Caki2 (cell line): ENCODE measurements around the gene SF3A2. TPM values are rescaled to one million over a fixed set of nuclear protein-coding genes. Genes with fewer than 3 reads are reported as not detected.

Experiments used
- DNase-seq: peaks from one replicate; pipeline ENCODE4 v3.0.0-alpha.2; 2015; ENCODE audit warnings: low read depth
- in situ Hi-C: cut with HindIII; loops from 2 replicates; pipeline ENCODE4 v1.10.0; 2016; ENCODE audit warnings: low sequenced_read_pairs, low pct_unique_long_range_greater_than_20kb, mixed read lengths
- total RNA-seq: library from RNA; depleted of rRNA; stranded (reverse); fragments of >200 nt; shearing (Covaris generic); gene quantifications from 2 replicates; pipeline ENCODE4 v1.2.3, GENCODE V29; 2014; ENCODE audit warnings: low replicate concordance

Gene SF3A2
- total RNA-seq, 1 experiment from 2014 or later = 23.2 TPM

DNA sequence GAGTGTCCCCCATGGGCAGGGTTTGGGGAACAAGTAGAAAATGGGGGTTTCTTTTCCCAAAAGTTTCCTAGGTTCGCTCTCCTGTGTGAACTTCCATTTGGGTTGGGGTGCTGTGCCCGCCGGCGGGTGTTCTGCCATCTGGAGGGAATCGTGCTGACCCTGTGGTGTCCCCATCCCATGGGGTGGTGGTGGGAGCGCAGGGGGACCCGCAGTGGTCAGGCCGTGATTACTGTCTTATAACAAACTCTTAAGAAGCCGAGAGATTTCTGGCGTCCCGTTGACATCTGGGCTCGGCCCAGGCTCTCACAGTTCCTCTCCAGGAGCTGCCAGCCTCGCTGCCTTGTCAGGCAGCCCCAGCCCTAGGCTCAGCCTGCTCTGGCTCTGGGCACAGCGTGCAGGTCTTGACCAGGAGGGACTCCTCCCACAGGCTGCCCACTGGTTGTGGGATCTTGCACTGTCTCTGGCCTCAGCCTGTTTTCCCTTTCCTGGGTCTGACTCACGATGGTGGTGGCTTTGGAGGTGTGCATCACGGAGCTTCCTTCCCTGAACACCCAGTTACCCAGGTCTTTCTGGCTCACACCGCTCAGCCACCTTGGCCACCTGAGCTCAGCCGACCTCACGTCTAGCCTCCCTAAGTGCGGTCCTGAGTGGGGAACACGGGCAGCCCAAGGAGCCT is 35.0 kb upstream of the SF3A2 start:
- no peak for DNase-seq
- in situ Hi-C loops = no loop called here

DNA sequence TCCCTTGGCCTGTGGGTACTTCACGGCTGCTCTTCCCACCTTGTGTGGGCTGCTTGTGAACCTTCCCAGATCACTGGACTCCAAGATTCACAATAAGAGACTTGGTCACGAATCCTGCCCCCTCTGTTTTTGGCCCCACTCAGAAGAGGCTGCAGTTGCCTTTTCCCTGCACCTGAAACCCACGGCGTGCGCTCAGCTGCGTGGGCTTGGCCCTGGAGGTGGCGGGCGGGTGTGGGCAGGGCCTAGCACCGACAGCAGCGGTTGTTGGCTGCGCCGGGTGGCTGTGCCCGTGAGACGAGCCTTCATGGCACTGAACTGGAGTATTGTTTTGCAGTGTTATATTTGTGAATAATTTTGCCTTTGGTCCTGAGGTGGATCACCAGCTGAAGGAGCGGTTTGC is 34.3 kb upstream of the SF3A2 start:
- no peak for DNase-seq
- in situ Hi-C loops = no loop called here

DNA sequence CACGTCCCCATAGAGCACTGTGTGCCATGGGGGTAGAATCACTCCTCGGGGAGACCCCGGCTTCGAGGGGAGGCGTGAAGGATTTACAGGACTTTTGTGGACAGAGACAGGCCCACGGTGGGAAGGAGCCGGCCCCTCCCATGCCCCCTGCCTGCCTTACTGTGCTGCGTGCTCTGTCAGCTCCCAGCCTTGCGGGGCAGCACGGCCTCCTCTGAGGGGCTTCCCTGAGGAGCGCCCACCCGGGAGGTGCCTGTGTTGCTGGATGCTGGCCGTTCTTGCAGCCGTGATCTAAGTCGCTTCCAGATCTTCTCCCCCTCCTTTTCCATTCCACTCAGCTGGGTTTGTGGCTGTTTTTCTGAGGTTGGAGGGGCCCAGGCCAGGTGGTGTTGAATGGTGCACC is 29.6 kb upstream of the SF3A2 start:
- in situ Hi-C loops = no loop called here
- no peak for DNase-seq

DNA sequence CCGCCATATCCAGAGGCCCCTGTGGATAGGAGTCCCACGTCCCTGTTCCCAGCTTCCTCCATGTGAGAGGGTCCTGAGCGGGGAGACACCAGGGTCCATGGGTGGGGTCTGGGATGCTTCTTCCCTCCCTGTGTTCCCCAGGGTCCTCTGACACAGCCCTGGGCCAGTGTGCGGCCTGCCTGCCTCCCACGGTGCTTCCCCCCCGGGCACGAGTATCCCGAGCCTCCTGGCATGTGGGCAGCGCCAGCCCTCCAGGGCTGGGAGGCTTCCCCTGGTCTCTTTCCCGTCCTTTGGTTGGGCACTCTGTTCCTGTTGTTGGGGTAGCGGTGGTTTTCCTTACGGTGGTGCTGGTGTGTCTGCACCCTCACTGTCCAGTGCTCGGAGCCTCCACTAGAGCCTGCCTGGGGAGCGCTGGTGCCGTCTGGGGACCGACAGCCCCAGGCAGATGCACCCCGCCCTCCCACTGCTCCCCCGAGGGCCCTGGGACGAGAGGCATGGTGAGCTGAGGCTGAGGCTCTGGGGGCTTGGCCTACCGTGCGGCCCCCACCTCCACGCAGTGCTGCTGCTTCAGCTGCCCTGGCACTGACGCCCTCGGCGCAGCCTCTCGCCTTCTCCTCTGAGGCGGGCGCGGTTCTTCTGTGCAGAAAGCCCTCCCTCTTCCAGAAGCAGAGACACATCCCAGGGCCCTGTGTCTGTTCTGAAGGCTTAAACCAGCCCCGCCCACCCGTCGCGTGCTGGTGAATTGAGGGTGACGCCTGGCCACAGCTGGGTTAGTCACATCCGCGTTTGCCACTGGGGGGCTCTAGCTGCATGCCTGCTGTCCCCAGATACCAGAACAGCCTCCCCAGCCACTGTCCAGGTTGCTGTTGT is 28.4 kb upstream of the SF3A2 start:
- no peak for DNase-seq
- in situ Hi-C loops = no loop called here

DNA sequence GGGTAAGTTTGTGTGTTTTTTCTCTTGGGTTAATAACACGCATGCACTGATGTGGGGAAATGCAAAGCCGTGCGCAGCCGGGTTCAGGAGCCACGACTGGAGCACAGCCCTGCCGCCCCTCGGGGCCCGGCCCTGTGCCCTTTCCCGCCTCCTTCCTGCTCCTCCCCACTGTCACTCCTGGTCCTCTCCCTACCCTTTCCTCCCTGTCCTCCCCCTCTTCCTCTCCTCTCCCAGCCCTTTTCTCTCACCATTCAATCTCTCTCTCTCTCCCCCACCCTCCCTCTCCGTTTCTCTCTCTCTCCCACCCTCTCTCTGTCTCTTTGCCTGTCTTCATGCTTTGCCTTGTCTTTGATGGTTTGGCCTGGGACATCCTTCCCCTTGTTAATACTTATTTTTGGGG is 27.6 kb upstream of the SF3A2 start:
- no peak for DNase-seq
- in situ Hi-C loops = no loop called here

DNA sequence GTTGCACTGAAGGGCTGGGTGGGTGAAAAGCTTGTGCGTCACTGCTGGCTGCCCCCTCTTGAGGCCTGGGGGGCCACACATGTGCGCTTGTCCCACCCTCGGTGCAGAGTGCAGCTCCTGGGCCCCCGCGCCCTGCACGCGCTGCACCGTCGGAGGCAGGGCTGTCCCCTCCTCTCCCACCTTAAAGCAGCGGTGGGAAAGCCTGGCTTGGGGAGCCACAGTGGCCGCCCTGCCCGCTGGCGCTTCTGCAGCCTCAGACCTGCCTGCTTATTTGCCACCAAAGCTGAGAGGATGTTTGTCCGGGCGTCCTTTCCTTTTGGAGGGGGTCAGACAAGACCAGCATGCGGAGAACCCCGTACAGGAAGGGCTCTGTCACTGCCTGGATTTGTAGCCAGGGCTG is 27.2 kb upstream of the SF3A2 start:
- no peak for DNase-seq
- in situ Hi-C loops = no loop called here

DNA sequence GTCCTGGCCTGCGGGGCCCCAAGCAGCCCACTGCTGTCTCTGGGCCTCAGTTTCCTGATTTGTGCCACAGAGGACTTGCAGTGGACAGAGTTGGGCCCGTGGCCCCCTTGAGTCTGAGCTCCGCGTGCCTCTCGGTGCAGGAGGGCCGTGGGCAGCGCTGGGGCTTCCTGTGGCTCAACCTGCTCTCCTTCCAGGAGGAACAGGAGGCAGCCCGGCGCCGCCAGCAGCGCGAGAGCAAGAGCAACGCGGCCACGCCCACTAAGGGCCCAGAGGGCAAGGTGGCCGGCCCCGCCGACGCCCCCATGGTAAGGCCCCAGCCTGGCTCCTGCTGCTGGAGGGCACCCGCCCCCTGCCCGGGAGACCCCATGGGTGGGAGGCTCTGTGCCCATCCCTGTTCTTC is 26.4 kb upstream of the SF3A2 start:
- DNase-seq = no peak
- in situ Hi-C loops = no loop called here

DNA sequence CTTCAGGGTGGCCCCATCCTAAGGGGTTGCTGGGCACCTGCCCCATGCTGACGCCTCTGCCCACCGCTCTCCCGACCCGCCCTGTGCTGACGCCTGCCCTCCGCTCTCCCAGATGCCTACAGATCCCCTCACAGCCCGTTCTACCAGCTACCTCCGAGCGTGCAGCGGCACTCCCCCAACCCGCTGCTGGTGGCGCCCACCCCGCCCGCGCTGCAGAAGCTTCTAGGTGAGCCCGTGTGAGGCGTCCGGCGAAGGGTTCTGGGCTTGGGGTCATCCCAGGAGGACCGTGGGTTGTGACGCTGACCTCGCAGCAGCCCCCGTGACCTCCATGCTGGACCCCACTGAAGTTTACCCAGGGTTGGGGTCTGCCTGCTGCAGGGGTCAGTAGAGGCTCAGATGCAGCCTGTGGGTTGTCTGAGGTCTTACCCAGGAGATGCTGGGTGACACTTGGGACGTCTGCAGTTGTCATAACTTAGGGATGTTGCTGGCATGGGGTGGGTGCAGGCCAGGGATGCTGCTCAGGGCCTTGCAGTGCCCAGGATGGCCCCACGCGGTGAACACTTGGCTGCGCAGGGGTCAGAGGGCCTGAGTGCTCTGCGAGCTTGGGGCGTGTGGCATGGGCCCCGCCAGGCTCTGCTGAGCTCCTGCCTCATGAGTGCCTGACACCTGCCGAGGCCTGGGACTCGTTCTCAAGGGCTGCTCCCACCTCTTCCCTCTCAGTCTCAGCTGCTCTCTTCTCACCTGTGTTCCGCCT is 25.5 kb upstream of the SF3A2 start:
- no peak for DNase-seq
- in situ Hi-C loops = no loop called here

DNA sequence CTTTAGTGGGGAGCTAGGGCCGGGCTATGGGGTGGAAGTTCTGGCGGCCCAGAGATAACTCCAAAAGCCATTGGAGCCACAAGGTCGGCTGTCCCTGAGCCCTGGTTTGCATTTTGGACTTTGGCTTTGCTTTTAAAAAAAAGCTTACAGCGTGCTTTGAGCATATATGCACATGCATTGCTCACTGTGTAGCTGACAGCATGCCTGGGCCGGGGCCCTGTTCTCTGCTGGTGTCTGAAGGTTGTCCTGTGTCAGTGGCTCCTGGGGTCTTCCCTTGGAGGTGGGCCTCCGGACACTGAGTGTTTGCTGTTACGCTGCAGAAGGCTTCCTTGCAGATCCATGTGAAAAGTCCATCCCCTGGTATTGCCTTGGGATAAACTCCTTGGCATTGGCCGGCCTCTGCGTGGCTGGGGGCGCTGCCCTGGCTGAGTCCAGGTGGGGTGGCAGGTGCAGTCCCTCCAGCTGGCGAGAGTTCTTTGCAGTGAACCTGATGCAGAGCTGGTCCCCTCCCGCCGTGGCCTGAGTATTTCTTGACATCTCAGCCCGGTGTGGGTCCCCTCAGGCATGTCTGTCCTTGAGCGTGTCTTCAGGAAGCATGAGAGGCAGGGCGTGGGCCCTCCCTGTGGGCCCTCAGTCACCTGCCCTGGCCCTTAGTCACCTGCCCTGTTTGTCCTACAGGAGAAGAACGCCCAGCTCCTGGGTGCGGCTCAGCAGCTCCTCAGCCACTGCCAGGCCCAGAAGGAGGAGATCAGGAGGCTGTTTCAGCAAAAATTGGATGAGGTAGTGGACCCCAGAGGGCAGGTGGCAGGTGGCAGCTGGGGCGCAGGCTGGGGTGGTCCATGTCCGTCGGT is 23.5 kb upstream of the SF3A2 start:
- DNase-seq = no peak
- in situ Hi-C loops = no loop called here

DNA sequence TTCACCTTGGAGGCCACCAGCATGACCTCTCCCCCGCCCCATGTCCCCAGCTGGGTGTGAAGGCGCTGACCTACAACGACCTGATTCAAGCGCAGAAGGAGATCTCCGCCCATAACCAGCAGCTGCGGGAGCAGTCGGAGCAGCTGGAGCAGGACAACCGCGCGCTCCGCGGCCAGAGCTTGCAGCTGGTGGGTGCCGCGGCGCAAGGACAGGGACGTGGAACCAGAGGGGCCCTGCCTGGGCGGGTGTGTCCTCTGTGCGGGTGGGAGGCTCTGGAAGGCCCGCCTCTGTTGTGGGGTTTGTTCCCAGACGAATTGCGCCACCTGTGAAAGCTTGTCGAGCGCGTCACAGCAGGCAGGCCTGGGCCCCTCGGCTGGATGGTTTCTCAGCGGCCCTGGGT is 22.8 kb upstream of the SF3A2 start:
- DNase-seq = no peak
- in situ Hi-C loops = no loop called here

DNA sequence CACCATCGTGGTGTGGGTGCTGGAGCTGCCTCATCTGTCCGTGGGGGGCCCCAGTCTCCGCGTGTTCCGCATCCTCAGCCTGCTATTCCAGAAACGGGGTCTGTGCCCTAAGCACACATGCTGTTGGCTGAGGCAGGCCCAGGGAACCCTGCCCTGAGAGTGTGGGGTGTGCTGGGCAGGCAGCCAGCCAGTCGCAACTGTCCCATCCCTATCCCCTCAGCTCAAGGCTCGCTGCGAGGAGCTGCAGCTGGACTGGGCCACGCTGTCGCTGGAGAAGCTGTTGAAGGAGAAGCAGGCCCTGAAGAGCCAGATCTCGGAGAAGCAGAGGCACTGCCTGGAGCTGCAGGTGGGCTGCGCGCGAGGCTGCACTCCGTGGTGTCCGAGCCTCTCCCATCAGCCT is 22.4 kb upstream of the SF3A2 start:
- no peak for DNase-seq
- in situ Hi-C loops = no loop called here

DNA sequence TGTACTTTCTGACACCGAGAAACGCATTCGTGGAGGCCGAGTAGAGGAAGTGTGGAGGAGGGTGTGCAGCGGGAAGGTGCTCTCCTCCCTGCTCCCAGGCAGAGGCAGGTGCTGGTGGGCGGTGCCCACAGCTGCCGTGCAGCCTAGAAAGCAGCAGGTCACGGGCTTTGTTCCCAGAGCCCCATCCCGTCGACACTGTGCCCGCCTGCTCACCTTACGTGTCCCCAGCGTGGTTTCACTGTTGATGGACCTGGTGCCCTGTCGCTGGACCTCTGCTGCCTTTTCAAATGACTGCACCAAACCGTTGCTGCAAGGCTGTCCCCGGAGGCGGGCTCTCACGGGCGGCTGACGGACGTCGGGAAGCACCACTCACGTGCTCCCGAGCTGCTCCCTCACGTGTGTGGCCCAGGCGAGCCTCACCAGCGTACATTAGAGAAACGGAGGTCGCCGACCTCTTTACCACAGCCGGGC is 21.3 kb upstream of the SF3A2 start:
- no peak for DNase-seq
- in situ Hi-C loops = no loop called here

DNA sequence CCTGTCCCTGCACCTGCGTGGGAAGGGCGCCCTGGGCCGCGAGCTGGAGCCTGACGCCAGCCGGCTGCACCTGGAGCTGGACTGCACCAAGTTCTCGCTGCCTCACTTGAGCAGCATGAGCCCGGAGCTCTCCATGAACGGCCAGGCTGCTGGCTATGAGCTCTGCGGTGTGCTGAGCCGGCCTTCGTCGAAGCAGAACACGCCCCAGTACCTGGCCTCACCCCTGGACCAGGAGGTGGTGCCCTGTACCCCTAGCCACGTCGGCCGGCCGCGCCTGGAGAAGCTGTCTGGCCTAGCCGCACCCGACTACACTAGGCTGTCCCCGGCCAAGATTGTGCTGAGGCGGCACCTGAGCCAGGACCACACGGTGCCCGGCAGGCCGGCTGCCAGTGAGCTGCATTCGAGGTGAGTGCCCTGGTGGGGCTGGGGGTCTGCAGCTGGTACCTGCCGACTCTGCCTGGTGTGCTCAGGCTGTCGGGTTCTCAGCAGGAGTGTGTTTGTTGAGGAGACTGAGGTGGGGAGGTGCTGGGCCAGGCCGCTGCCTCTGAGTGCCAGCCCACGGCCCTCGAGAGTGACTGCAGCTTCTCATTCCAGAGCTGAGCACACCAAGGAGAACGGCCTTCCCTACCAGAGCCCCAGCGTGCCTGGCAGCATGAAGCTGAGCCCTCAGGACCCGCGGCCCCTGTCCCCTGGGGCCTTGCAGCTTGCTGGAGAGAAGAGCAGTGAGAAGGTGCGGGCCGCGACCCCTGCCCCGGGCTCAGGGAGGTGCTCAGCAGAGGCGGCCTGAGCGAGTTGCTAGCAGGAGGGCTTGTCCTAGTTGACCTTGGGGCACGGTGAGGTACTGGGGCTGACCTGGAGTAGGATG is 20.0 kb upstream of the SF3A2 start:
- DNase-seq = no peak
- in situ Hi-C loops = no loop called here

DNA sequence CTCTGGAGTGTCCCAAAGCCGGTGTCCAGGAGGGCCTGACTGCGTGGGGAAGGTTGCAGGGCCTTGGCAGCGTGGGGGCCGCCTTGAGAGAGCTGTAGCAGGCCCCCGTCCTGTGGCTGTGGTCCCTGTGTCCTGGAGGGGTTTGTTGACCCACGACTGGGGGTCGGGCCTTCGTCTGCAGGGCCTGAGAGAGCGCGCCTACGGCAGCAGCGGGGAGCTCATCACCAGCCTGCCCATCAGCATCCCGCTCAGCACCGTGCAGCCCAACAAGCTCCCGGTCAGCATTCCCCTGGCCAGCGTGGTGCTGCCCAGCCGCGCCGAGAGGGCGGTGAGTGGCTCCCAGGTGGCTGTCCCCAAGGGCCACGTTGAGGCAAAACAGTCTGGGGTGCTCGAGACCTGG is 19.0 kb upstream of the SF3A2 start:
- no peak for DNase-seq
- in situ Hi-C loops = no loop called here

DNA sequence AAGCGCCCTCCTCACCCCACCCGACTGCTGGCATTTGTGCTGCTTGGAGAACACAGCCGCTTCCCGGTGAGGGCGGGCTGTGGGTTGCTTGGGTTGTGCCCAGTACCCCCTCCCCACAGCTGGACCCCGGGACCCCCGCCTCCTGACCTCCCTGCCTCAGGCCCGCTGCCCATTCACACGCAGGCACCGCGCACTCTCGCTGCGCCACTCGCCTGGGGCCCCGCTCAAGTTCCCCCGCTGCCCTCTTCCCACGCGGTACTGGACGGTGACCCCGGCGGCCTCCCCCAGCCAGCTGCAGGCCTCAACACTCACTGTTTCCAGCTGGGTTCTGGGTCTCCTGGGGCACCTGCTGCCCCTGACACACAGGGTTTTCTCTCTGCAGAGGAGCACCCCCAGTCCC is 16.9 kb upstream of the SF3A2 start:
- no peak for DNase-seq
- in situ Hi-C loops = no loop called here

DNA sequence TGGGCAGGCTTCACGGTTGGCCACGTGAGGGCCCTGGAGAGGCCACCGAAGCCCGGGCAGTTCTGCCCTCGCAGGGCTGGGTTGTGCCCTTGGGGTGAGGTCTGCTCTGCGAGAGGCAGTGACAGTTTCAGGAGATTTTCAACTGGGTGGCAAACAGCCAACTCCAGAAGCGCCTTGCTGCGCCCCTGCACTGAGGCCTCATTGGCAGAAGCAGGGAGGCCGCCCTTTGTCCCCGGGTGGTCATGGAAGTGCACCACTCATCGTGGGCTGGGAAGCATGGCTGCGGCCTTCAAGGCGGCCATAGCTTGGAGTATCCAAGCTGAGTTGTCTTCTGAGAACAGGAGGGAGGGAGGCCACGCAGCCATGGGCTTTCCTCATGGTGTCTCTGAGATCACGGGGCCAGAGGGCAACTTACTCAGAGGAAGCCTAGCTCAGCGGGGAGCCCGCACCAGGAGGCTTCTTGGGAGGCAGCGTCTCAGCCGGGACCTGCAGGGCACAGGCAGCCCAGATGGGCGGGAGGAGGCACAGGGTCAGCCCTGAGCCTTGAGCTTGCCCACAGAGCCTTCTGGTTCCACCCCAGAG is 15.3 kb upstream of the SF3A2 start:
- in situ Hi-C loops = no loop called here
- no peak for DNase-seq

DNA sequence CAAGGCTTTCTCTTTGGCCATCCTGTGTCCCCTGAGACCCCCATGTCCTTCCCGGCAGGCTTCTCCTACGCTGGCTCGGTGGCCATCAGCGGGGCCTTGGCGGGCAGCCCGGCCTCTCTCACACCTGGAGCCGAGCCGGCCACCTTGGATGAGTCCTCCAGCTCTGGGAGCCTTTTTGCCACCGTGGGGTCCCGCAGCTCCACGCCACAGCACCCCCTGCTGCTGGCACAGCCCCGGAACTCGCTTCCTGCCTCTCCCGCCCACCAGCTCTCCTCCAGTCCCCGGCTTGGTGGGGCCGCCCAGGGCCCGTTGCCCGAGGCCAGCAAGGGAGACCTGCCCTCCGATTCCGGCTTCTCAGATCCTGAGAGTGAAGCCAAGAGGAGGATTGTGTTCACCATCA is 14.7 kb upstream of the SF3A2 start:
- in situ Hi-C loops = no loop called here
- DNase-seq = no peak
